Measurements from ENCODE around the gene CNIH1.

CNIH1 gene

DNA sequence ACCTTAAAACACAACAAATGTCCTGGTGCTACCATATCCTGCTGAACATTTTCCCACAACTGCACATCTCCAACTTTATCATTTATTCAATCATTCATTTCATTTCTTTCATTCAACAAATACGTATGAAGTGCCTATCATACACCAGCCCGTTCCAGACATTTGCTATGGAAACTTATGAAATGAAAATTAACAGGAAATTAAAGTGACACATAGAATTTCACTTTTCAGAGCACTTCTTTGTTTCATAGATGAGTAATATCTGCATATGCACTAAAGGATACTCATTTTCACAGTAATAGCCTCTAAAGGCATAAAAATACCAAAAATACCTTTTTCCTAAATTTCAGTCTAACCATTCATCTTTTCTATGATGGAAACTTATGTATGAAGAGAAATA, 12.6 kb downstream of the CNIH1 start:
- Histone ChIP-seq H3K27me3 (ENCODE audit: control insufficient read depth, low read length) (no peaks in the 10 kb centered on the region), H3K9me3 (ENCODE audit: control insufficient read depth, insufficient read depth, low read length) (no peaks in the 10 kb centered on the region), H3K36me3 (ENCODE audit: control insufficient read depth, low read length) (peaks cover 99% of the 10 kb centered on the region), H4K20me1 (ENCODE audit: control insufficient read depth, insufficient read depth, low read depth, low read length) (peaks cover 4% of the 10 kb centered on the region; the same call in 1 of the 2 replicates), H3K4me1 (ENCODE audit: control insufficient read depth, low read length) (no peaks in the 10 kb centered on the region), H3K4me2 (ENCODE audit: low read length) (no peak overlapping the region), H3K27ac (ENCODE audit: low read depth, low read length) (no peak overlapping the region), H3K9me2 (replicated peaks; ENCODE audit: control insufficient read depth, low read length) (no peaks in the 10 kb centered on the region), H3K4me3 (ENCODE audit: low read length) (no peak overlapping the region), H3K79me2 (ENCODE audit: control insufficient read depth, low read length) (peaks cover 34% of the 10 kb centered on the region), H3F3A (ENCODE audit: control insufficient read depth, insufficient read depth) (peaks cover 22% of the 10 kb centered on the region)
- TF ChIP-seq, protein P1, sequence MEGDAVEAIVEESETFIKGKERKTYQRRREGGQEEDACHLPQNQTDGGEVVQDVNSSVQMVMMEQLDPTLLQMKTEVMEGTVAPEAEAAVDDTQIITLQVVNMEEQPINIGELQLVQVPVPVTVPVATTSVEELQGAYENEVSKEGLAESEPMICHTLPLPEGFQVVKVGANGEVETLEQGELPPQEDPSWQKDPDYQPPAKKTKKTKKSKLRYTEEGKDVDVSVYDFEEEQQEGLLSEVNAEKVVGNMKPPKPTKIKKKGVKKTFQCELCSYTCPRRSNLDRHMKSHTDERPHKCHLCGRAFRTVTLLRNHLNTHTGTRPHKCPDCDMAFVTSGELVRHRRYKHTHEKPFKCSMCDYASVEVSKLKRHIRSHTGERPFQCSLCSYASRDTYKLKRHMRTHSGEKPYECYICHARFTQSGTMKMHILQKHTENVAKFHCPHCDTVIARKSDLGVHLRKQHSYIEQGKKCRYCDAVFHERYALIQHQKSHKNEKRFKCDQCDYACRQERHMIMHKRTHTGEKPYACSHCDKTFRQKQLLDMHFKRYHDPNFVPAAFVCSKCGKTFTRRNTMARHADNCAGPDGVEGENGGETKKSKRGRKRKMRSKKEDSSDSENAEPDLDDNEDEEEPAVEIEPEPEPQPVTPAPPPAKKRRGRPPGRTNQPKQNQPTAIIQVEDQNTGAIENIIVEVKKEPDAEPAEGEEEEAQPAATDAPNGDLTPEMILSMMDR (IDR thresholded peaks at IDR 0.05; ENCODE audit: low read depth, low read length, poor library complexity, severe bottlenecking) = no peak
- no peak for TF ChIP-seq EZH2phosphoT487 (IDR thresholded peaks at IDR 0.05; ENCODE audit: borderline replicate concordance, low read length)

DNA sequence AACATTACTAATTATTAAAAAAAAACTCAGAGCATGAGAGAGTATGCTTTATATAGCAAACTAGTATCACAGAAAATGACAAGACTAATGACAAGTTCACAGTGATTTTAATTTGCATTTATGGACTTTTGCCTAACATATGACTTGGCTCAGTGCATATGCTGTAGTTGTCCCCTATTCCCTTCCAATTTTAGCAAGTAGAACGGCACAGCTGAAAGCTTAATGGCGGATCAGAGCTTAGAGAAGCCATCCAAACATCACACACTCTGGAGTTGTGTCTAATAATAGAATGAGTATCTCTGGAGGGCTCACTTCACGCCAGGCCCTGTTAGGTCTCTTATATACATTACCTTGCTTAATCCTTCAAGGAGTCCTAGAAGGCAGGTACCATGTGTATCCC, 13.3 kb downstream of the CNIH1 start:
- Histone ChIP-seq H3K4me2 (ENCODE audit: low read length) (no peak overlapping the region), H3K4me3 (ENCODE audit: low read length) (no peak overlapping the region), H3K36me3 (ENCODE audit: control insufficient read depth, low read length) (peaks cover 93% of the 10 kb centered on the region)

DNA sequence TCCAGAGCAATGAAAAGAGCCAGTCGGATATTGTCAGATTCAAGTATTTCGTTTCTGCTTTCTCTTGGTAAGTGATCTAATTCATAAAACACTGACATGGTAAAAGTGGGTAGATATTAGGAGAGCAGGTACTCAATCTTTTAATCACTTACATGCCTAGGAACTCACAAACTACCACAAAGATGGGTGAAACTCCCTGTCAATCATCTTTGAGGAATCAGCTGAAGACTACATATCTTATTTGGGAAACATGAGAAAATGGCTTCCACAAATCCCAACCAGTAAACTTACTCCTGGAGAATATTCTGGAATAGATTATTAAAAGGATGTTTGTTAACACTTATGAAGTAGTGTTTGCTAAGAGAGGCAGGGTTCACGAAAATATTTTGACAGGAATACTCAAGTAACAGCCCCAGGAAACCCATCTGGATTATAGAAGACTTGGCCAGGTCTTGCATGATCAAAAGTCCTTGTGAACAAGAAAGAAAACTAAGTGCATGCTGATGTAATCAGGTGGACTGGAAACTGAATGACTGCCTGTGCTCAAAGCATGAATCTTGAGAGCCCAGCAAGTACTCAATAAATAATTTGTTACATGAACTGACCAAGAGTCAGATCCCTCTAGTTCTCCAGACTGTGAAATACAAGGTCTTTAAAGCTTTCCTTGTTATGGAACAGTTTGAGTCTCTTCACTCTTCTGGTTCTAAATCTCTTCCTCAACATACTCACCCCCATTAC, 15.5 kb downstream of the CNIH1 start:
- no peaks in the 10 kb centered on the region for H3K27me3 ChIP-seq (ENCODE audit: control insufficient read depth, low read length)

More for the DNA sequence above, 13.3 kb downstream of the CNIH1 start:
- Histone ChIP-seq H3K9me2 (replicated peaks; ENCODE audit: control insufficient read depth, low read length) (no peaks in the 10 kb centered on the region), H3K9me3 (ENCODE audit: control insufficient read depth, insufficient read depth, low read length) (no peaks in the 10 kb centered on the region), H4K20me1 (ENCODE audit: control insufficient read depth, insufficient read depth, low read depth, low read length) (peaks cover 4% of the 10 kb centered on the region; the same call in 1 of the 2 replicates), H3K27ac (ENCODE audit: low read depth, low read length) (no peak overlapping the region), H3K4me1 (ENCODE audit: control insufficient read depth, low read length) (no peaks in the 10 kb centered on the region), H3K27me3 (ENCODE audit: control insufficient read depth, low read length) (no peaks in the 10 kb centered on the region), H3K79me2 (ENCODE audit: control insufficient read depth, low read length) (peaks cover 27% of the 10 kb centered on the region), H3F3A (ENCODE audit: control insufficient read depth, insufficient read depth) (peaks cover 23% of the 10 kb centered on the region)
- TF ChIP-seq, protein P1 (IDR thresholded peaks at IDR 0.05; ENCODE audit: low read depth, low read length, poor library complexity, severe bottlenecking) = no peak
- TF ChIP-seq EZH2phosphoT487 (IDR thresholded peaks at IDR 0.05; ENCODE audit: borderline replicate concordance, low read length) = no peak

More for the DNA sequence above, 15.5 kb downstream of the CNIH1 start:
- TF ChIP-seq EZH2phosphoT487 (IDR thresholded peaks at IDR 0.05; ENCODE audit: borderline replicate concordance, low read length) = no peak
- TF ChIP-seq, protein P1 (IDR thresholded peaks at IDR 0.05; ENCODE audit: low read depth, low read length, poor library complexity, severe bottlenecking) = no peak
- H3K79me2 ChIP-seq (ENCODE audit: control insufficient read depth, low read length) = peaks cover 7% of the 10 kb centered on the region
- H4K20me1 ChIP-seq (ENCODE audit: control insufficient read depth, insufficient read depth, low read depth, low read length) = no peaks in the 10 kb centered on the region
- no peaks in the 10 kb centered on the region for H3K9me3 ChIP-seq (ENCODE audit: control insufficient read depth, insufficient read depth, low read length)
- no peak overlapping the region for H3K4me3 ChIP-seq (ENCODE audit: low read length)
- no peaks in the 10 kb centered on the region for H3K4me1 ChIP-seq (ENCODE audit: control insufficient read depth, low read length)
- no peak overlapping the region for H3K4me2 ChIP-seq (ENCODE audit: low read length)
- H3K9me2 ChIP-seq (replicated peaks; ENCODE audit: control insufficient read depth, low read length) = no peaks in the 10 kb centered on the region
- no peak overlapping the region for H3K27ac ChIP-seq (ENCODE audit: low read depth, low read length)
- peaks cover 32% of the 10 kb centered on the region for H3F3A ChIP-seq (ENCODE audit: control insufficient read depth, insufficient read depth)
- peaks cover 81% of the 10 kb centered on the region for H3K36me3 ChIP-seq (ENCODE audit: control insufficient read depth, low read length)

Data from DOHH2 (cell line).